HG02763 (cell line): ENCODE results near the gene KIF2C.
"Not testable (repeated sequence)": the region's sequence is repeated elsewhere in the genome, so short reads cannot be mapped to it uniquely, and the experiment has no call there.

Experiments used
- ATAC-seq: cut with Tn5 transposase; IDR thresholded peaks from one replicate; pipeline ENCODE4 v1.9.1; 2021; ENCODE audit warnings: mild to moderate bottlenecking, moderate library complexity; ENCODE audit not compliant: unreplicated experiment

KIF2C gene

GRCh38 chr1:44810101-44810761, 70.6 kb downstream of the KIF2C start:
- no peak for ATAC-seq

DNA sequence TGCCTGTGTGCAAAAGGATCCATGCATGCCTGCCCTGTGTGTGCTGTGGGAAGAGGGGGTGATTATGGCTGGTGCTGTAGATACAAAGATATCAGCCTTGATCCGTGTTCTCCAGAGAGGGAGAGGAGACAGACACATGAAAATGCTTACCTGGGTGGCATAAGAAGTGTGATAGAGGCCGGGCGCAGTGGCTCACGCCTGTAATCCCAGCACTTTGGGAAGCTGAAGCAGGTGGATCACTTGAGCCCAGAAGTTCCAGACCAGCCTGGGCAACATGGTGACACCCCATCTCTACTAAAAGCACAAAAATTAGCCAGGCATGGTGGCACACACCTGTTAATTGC, 71.1 kb downstream of the KIF2C start:
- ATAC-seq = not testable (repeated sequence)

DNA sequence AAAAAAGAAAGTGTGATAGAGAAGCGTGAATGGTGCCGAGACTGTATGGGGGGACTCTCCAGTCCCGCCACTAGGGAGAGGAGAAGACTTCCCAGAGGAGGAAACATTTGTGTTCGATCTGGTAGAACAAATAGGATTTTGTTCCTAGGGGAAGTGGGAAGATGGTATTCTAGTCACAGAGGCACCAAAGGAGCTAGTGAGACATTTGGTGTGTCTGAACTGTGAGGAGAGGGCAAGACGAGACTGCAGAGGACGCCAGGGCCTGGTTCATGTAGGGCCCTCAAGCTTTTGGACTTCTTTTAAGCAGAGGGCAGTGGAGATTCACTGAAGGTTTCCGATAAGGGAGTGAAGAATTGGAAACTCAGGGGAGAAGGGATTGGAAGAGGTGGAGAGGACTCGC, 71.6 kb downstream of the KIF2C start:
- no peak for ATAC-seq

DNA sequence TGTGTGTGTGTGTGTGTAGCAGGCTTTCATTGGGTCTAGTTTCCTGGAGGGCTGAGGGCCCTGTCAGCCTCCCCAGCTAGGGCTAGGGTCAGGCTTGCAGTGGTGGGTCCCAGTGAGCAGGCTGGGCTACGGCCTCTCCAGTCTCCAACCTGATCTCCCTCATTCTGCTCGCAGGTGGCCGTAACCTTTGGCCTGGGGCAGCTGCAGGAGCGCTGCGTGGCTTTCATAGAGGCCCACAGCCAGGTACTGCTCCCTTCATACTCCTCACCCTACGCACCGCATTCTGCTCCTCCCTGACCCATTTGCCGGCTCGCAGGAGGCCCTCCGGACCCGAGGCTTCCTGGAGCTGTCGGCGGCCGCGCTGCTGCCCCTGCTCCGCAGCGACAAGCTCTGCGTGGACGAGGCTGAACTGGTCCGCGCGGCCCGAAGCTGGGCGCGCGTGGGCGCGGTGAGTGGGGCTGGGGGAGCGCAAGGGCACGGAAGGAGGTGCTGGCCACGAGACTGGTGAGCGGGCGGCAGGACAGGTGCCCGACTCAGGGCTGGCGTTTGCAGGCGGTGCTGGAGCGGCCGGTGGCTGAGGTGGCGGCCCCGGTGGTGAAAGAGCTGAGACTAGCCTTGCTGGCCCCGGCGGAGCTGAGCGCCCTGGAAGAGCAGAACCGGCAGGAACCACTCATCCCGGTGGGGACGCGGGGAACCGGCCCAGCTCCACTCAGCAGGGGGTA, 73.3 kb downstream of the KIF2C start:
- no peak for ATAC-seq

- not testable (repeated sequence) for ATAC-seq
Measured at GRCh38 chr1:44815926-44816325, 76.3 kb downstream of the KIF2C start.

- no peak for ATAC-seq
Measured at GRCh38 chr1:44817307-44817706, 77.7 kb downstream of the KIF2C start.
